Thyroid gland (tissue), 4 donors: ENCODE measurements around the gene COTL1.

Experiments used
- CTCF ChIP-seq, 6 experiments: fragments of 200-600 bp in 3 of 6; fragments of 450-650 bp in 3 of 6; sonication (generic) in 3 of 6; IDR thresholded peaks; one replicate each; pipeline ENCODE4 v1.5.1; 2016 to 2019; ENCODE audit warnings: antibody characterized with exemption in 6 of 6, mild to moderate bottlenecking in 2 of 6, inconsistent platforms in 1 of 6, moderate library complexity in 1 of 6
- POLR2A ChIP-seq, 2 donors: fragments of 450-650 bp; IDR thresholded peaks; one replicate each; pipeline ENCODE4 v1.6.1; 2017; ENCODE audit warnings: antibody characterized with exemption in 2 of 2, mild to moderate bottlenecking in 2 of 2, moderate library complexity in 1 of 2

- TF ChIP-seq CTCF (IDR thresholded peaks at IDR 0.05) = no peak
- TF ChIP-seq POLR2A (IDR thresholded peaks at IDR 0.05) = no peak
These were observed 60.8 kb downstream of the COTL1 start for GRCh38 chr16:84557059-84557458.
